NCI-H82 treated with DMSO at 0.1 percent for 48 hours (cell line): Measurements from ENCODE around the gene UCP2.
"Not testable (repeated sequence)": the region's sequence is repeated elsewhere in the genome, so short reads cannot be mapped to it uniquely, and the experiment has no call there.

Experiments used
- DNase-seq: peaks from one replicate; lab custom pipeline; 2025; ENCODE audit not compliant: unreplicated experiment; lab: John Stamatoyannopoulos, UW

The UCP2 gene

DNA sequence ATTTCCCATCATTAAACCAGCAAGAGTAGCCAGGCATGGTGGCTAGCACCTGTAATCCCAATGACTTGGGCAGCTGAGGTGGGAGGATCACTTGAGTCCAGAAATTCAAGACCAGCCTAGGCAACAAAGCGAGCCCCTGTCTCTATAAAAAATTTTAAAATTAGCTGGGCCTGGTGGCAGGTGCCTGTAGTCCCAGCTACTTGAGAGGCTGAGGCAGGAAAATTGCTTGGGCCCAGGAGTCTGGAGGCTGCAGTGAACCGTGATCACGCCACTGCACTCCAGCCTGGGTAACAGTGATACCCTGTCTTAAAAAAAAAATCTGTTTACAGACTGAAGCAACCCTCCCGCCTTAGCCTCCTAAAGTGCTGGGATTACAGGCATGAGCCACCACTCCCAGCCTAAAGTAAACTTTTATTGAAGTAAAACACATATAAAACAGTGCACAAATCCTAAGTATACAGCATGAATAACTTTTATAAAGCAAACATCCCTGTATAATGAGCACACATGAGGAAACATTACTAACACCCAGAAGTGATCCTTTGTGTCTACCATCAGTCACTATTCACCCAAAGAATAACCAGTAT, 13.6 kb upstream of the UCP2 start:
- no peak for DNase-seq

- no peak for DNase-seq
Observed at GRCh38 chr11:73995731-73996130, 13.1 kb upstream of the UCP2 start.

DNA sequence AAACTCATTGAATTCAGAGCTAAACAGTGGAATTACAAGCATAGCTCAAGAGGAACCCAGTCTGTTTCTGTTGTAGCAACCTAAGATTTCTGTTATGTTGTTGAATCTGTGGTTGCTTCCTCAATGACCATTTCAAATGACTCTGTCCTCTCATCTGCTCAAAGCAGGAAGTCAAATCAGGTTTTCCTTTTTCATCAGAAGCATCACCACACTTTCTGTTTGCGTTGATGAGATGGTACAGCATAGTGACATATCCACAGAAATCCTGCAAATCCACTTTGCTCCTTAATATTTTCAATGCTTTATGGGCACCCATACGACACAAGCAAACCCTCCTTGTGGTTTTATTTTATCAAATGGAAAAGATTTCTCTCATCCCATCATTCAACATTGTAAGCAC, 12.6 kb upstream of the UCP2 start:
- DNase-seq: no peak

DNA sequence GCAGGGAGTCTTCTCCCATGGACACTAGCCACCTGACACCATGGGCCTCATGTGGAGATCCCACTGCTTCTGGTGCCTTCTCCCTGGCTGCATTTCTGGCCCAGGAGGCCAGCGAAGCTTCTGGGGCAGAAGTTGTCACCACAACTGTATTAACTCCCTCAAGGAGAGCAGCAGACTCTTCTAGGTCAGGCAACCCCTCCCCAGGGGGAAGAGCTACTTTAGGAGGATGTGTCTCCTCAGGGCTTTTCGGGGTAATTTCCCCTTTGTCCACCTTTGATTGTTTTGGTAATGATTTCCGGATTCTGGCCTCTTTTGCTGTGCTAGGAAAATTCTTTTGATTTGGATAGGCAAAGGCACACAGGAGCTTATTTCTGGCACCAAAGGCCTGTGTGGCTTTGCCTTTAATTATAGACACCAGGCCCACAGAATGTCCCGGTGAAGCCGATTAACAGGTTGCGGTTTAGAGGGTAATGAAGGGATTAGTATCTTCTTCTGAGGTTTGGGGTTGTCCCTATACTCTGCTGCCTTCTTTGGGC, 8.9 kb upstream of the UCP2 start:
- DNase-seq: no peak

DNA sequence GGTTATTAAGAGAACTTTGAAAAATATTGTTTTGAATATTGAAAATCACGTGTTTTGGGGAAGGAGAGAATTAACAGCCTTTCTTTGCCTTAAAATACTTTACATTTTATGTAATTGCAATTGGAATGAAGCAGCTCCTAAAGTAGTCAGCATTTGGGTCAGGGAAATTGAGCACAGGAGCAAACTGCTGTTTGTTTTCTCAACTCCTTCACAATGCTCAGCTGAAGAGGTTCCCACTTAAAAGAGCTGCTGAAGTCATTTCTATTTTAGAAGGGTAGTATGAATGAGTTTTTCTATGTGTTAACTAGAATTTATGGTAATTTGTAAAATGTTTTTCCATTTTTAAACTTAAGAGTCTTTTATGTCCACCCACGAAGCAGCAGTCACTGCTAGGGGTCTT, 8.1 kb upstream of the UCP2 start:
- no peak for DNase-seq

DNA sequence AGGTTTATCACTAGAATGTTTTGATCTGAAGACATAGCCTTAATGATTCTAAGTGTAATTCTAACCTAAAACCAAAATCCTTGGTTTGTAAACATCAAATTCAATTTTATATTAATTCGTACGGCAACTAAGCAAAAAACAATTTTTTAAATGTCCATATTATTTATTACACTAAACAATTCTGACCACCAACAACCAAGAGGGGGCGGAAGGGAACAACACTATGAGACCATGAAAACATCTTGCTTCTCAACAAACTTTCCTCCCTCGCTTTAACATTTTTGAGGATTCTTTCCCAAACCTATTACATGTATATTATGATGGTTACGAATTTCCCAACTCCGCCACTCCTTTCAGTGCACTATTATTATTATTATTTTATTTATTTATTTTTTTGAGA, 6.5 kb upstream of the UCP2 start:
- DNase-seq: no peak

- DNase-seq: no peak
Observed at GRCh38 chr11:73988227-73988626, 5.6 kb upstream of the UCP2 start.

GRCh38 chr11:73985661-73986060, 3.0 kb upstream of the UCP2 start:
- not testable (repeated sequence) for DNase-seq

- no peak for DNase-seq
Observed at GRCh38 chr11:73983741-73984538, 1.3 kb upstream of the UCP2 start.

DNA sequence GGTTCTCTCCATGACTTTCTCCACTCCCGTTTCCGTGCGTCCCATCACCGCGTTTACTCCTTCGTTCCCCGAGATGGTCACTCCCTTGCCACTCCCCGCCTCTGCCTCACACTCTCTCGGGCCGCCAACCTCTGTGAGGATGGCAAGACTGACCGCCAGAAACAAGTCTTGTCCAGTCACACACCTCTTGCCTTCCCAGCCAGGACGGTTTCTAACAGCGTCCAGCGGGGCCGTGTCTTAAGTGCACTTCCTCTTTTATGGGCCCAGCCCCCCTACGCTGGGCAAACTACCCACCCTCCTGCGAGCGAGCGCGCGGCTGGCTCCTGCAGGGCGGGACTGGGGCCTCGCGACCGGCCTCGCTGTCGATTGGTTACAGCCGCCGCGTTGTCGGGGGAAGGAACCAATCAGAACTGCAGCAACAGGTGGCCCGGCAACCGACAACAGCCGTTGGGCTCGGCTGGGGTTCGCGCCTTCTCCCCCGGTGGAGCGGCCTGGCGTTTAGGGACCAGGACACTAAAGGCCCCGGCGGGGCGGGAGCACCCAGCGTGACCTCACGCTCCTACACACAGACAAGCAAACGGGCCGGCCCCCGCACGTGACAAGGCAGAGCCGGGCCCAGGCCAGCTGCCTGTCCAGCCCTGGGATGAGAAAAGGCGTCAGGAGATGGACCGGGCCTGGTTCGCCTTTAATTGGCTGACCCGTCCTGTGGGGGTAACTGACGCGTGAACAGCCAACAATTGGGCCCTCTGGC, 522 bp upstream of the UCP2 start:
- DNase-seq: peak; percentile 78

- no peak for DNase-seq
Observed at GRCh38 chr11:73981051-73981805, 1.4 kb downstream of the UCP2 start.

GRCh38 chr11:73980001-73980961, 2.4 kb downstream of the UCP2 start:
- no peak for DNase-seq

GRCh38 chr11:73978576-73979086, 4.0 kb downstream of the UCP2 start:
- no peak for DNase-seq

- no peak for DNase-seq
Observed at GRCh38 chr11:73977856-73978519, 4.7 kb downstream of the UCP2 start.

DNA sequence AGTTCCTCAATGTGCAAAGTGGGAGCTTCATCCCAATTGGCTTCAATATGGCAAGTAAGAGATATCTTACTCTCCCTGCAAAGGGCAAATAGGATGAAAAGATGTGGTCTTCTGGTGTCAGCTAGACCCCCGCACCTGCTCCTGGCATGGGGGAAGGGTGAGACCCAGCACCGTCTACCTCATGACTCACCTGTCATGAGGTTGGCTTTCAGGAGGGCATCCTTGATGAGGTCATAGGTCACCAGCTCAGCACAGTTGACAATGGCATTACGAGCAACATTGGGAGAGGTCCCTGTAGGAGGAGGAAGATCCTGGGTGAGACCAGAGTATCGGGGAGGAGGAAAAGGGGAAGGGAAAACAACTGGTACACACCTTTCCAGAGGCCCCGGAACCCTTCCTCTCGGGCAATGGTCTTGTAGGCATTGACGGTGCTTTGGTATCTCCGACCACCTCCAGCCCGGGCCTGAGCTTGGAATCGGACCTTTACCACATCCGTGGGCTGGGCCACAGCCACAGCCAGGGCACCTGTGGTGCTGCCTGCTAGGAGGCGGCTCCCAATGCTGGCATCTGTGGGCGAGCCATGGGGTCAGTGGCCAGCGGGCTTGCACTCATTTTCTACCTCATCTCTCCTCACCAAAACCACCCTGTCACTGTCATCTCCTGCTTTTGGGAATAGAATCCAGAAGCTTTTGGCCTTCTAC, 6.0 kb downstream of the UCP2 start:
- DNase-seq: no peak

GRCh38 chr11:73975479-73975757, 7.2 kb downstream of the UCP2 start:
- no peak for DNase-seq

DNA sequence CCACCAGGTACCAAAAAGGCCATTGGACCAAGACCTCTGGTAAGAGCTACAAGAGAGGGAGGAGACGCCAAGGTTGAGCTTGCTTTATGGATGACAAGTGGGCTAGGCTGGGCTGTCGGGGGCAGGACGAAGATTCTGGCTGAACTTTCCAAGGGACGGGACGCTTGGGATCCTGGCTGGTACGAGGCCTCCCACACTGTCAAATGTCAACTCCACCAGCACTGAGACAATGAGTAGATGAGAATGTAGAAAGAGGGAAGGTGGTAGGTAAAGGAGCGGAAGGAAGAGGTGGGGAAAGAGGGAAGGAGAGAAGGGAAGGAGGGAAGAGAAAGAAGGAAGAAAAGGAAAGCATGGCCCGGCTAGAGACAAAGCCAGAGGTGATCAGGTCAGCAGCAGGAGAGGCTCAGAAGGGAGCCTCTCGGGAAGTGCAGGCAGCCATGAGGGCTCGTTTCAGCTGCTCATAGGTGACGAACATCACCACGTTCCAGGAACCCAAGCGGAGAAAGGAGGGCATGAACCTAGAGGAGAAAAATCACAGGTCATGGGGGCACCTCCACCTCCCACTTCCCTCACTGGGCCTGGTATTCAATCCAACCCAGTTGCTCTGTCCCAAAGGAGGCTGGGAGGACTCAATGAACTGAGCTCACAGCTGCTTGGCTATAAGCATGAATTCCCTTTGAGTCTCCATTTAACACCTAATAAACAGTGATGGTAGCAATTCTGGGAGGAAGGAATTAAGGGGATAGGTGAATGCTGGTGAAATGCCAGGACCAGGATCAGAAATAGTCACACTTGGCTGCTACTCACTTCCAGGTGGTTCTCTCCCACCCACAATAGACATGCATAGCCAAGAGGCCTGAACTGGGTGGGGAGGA, 7.8 kb downstream of the UCP2 start:
- no peak for DNase-seq
